ENCODE data around the gene OR4E1.
"Not testable (repeated sequence)": the region's sequence is repeated elsewhere in the genome, so short reads cannot be mapped to it uniquely, and the experiment has no call there.

OR4E1 gene

GRCh38 chr14:21673718-21674117 lies at the start of gene OR4E1:
TSS of gene OR4E1 (minus strand) at chr14:21673818. CDS start at chr14:21670935, 2,883 bp downstream.
- no peak for DNase-seq (ENCODE audit: low read depth in 3 of 3, low spot score in 1 of 3)

DNA sequence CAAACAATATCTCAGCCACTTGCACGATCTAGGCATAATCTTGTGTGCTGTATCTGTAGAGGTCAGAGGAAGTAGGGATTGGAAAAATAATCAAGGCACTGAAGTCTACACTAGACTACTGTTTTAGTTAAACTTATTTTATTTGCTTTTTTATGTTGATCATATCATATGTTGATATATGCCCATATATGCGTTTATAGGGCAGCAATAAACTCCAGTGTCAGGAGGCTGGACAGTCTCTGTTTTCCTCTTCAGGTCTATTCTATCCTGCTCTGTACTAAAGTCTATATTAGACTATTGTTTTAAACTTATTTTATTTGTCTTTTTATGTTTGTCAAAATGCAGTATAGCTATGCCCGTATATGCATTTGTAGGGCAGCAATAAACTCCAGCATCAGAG lies 47.9 kb upstream of the OR4E1 start:
- DNase-seq (ENCODE audit: low read depth in 3 of 3, low spot score in 1 of 3): no peak

GRCh38 chr14:21719841-21720240 lies 46.2 kb upstream of the OR4E1 start:
- no peak for DNase-seq (ENCODE audit: low read depth in 3 of 3, low spot score in 1 of 3)

GRCh38 chr14:21714318-21714929 lies 40.8 kb upstream of the OR4E1 start:
- no peak for DNase-seq (ENCODE audit: low read depth in 3 of 3, low spot score in 1 of 3)

GRCh38 chr14:21712036-21712435 lies 38.4 kb upstream of the OR4E1 start:
- DNase-seq (ENCODE audit: low read depth in 3 of 3, low spot score in 1 of 3): no peak

DNA sequence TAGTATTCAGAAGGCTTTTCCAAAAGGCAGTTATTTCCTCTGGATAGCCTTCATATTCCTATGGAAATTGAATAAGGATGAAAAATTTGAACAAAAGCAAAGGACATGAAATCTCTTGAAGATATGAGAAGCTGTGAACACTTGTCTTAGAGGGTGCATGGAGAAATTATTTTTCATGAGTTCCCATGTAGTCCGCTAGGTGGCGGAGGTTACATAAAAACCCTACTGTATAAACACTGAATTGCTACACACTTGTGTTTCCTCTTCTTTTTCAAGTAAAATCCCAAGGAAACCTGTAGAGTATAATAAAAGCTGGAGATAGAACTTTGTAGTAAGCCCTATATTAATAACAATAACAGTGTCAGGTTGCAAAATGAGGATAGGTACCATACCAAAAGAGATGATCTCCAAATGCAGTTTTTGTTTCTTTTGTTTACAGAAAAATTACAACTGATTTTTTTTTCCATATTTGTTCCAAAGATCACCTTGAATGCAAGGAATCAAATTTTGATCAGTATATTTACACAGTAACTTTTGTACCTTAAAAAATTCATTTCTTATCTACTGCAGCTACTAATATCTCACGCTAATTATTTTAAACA lies 37.8 kb upstream of the OR4E1 start:
- DNase-seq (ENCODE audit: low read depth in 3 of 3, low spot score in 1 of 3): no peak

DNA sequence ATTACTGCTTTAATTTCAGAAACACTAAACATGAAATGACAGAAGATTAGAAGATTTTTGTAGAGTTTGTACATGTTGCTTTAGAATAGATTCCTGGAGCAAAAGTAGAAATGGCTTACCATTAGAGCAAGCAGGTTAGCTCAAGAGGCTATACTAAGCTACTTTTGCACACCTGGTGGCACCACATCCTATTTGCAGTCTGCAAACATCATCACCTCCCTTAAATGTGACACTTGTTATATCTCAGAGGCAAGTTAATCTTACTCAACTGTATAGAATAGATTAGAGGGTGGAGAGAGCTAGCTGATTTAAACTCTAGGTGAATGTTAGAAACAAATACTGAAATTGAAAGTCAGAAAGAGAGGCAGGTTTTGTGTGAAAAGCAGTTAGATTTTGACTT lies 30.7 kb upstream of the OR4E1 start:
- DNase-seq (ENCODE audit: low read depth in 3 of 3, low spot score in 1 of 3): no peak

GRCh38 chr14:21703357-21704326 lies 30.0 kb upstream of the OR4E1 start:
- no peak for DNase-seq (ENCODE audit: low read depth in 3 of 3, low spot score in 1 of 3)

DNA sequence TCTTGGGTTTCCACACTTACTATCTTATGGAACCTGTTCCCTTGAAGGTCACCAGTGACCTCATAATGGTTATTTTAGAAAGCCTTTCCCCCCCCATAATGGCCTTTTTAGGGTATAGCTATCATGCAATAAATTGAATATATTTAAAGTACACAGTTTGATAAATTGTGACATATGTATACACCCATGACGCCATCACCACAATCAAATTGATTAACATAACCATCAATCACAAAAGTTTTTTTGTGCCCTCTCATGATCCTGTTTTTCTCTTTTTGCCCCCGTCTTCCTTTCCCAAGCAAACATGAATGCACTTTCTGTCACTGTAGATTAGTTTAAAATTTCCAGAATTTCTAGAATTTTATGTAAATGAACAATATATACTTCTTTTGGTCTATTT lies 28.7 kb upstream of the OR4E1 start:
- DNase-seq (ENCODE audit: low read depth in 3 of 3, low spot score in 1 of 3): no peak

DNA sequence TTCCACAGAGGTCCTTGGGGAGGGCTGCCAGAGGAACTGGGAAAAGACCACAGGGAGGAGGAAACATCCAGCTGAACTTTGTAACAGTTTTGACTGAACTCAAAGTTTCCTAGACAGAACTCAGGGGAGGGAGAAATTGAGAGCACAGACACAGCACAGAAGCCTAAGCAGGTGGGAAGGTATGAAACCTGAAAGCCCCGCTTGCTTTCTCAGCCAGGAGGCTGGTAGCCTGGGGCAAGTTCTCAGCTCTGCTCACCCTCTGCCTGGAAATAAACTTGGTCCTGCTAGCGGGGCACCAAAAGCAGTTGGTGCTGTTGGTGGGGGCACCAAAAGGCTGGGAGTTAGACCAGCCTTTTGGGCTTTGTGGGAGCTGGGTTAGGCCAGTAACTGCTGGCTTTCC lies 25.9 kb upstream of the OR4E1 start:
- no peak for DNase-seq (ENCODE audit: low read depth in 3 of 3, low spot score in 1 of 3)

GRCh38 chr14:21698538-21698937 lies 24.9 kb upstream of the OR4E1 start:
- DNase-seq (ENCODE audit: low read depth in 3 of 3, low spot score in 1 of 3): not testable (repeated sequence)

DNA sequence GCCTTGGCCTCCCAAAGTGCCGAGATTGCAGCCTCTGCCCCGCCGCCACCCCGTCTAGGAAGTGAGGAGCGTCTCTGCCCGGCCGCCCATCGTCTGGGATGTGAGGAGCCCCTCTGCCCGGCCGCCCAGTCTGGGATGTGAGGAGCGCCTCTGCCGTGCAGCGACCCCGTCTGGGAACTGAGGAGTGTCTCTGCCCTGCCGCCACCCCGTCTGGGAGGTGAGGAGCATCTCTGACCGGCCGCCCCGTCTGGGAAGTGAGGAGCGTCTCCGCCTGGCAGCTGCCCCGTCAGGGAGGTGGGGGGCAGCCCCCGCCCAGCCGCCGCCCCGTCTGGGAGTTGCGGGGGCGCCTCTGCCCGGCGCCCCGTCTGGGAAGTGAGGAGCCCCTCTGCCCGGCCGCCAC lies 24.0 kb upstream of the OR4E1 start:
- not testable (repeated sequence) for DNase-seq (ENCODE audit: low read depth in 3 of 3, low spot score in 1 of 3)

DNA sequence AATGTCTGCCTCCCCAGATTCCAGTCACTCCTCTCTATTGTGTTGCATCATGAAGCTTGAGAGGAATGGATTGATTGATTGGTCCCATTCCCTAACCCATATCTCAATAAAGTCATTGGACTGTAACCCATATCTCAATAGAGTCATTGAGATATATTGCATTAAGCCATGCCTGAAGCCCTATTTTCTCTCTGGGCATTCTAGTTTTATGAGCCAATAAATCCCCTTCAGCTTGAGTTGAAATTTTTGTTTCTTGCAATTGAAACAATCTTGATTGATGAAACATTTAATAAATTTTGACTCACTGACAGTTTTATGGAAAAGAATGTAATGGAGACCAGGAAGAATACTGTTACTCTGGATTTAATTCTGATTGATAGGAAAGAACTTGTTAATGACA lies 20.8 kb upstream of the OR4E1 start:
- no peak for DNase-seq (ENCODE audit: low read depth in 3 of 3, low spot score in 1 of 3)

- DNase-seq (ENCODE audit: low read depth in 3 of 3, low spot score in 1 of 3): no peak
Measured at GRCh38 chr14:21686468-21686867, 12.8 kb upstream of the OR4E1 start.

GRCh38 chr14:21680072-21680471 lies 6.5 kb upstream of the OR4E1 start:
- DNase-seq (ENCODE audit: low read depth in 3 of 3, low spot score in 1 of 3): no peak

- DNase-seq (ENCODE audit: low read depth in 3 of 3, low spot score in 1 of 3): no peak
Measured at GRCh38 chr14:21675566-21675965, 1.9 kb upstream of the OR4E1 start.

DNA sequence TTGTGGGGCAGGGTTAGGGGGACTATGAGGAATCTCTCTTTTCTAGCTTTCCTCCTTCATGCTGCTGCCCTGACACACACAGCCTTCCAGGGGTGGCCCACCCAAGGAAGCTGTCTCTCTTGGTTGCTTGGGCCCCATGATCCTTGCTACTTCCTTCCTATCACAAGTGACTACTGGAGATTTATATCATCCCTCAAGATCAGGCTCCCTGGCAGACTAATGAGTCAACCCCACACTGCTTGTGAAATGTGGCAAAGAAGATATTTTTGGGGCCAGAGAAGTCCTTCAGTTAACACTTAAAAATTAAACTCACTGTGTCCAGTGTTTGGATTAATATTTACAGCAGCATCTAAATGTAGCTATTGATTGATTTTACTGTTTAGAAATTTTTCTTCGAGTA lies 1.5 kb downstream of the OR4E1 start:
- no peak for DNase-seq (ENCODE audit: low read depth in 3 of 3, low spot score in 1 of 3)

DNA sequence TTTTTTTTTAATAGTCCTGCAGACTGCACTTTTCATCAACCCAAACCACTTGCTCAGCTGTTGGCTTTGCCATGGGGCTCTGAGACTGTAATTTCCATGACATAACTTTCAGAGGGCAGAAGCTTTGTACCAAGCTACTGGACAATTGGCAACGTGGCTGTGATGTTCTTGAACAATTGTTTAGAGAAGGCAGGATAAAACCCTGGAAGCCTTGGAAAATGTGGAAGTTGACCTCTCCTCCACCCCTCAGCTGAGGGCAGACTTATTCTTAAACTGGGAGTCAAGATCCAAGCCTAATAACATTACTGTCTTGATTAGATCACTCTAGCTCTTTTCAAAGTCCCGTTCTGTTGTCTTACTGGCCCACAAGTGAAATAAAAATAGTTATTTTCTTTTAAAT lies 2.2 kb downstream of the OR4E1 start:
- DNase-seq (ENCODE audit: low read depth in 3 of 3, low spot score in 1 of 3): no peak

DNA sequence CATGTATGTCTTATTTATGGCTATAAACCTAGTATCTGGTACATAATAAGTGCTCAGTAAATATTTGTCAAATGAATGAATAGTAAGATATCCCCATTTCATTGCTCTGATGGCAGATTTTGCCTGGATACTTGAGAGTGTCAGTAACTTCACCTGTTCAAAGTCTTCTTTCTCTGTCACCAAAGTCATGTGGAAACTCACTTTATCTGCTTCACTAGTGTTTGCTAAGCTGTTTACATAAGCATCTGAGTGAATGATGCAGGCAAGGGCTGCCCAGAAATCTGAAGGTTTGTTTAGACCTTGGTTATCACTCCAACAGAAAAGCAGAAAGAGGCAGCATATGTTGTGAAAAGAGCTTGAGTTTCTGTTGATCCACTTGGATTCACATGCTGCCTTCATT lies 4.3 kb downstream of the OR4E1 start:
- no peak for DNase-seq (ENCODE audit: low read depth in 3 of 3, low spot score in 1 of 3)

DNA sequence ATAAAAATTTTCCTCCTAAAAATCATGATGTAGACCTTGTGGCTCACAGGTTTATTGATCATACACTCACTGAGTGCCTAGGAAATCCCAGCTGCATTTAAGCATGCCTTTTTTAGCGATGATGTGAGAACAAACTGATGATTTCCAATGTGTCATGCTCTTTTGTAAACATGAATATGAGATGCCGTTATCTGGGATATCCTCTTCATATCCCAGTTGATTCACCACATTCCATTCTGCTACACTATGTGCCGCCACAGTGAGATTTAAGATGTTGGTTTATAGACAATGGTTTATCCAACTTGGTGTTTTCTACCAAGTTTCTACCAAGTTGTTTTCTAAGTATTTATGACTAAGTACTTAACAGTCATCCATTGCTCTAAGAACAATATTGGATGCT lies 5.2 kb downstream of the OR4E1 start:
- DNase-seq (ENCODE audit: low read depth in 3 of 3, low spot score in 1 of 3): no peak

- no peak for DNase-seq (ENCODE audit: low read depth in 3 of 3, low spot score in 1 of 3)
Measured at GRCh38 chr14:21656980-21657379, 16.6 kb downstream of the OR4E1 start.

DNA sequence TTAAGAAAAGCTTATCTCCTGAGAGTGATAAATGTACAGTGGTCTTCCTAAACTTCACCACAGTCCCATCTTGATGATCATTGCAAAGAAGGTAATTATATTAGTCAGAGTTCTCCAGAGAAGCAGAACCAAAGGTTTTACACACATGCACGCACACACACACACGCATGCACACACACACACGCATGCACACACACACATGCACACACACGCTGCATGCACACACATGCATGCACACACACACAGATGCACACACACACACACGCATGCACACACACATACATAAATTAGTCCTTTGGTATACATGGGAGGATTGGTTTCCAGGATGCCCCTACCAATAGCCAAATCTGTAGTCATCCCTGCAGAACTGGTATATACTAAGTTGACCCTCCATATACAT lies 19.4 kb downstream of the OR4E1 start:
- no peak for DNase-seq (ENCODE audit: low read depth in 3 of 3, low spot score in 1 of 3)

All from stimulated activated CD4-positive, alpha-beta T cell treated with anti-CD3 and anti-CD28 coated beads, TNF-alpha, amount 100 ng/mL, for 1 hour (primary cell).